Measurements from ENCODE around the gene MAP2. TPM values are rescaled to one million over a fixed set of nuclear protein-coding genes. Genes with fewer than 3 reads are reported as not detected.

MAP2 gene
- total and polyA plus RNA-seq, 2 experiments from 2014 or later, result 2.9 to 4.4 TPM

- TF ChIP-seq REST (IDR thresholded peaks at IDR 0.05; ENCODE audit: unreplicated experiment) (no peak), POLR2AphosphoS5 (IDR thresholded peaks at IDR 0.05; ENCODE audit: low read depth) (no peak), EZH2phosphoT487 (IDR thresholded peaks at IDR 0.05; ENCODE audit: unreplicated experiment) (no peak), ZNF114 (CRISPR knock-in tag; IDR thresholded peaks at IDR 0.05) (no peak), CTCF (conservative IDR thresholded peaks at IDR 0.05; ENCODE audit: low read depth in 2 of 2) (no peak), JUNB (IDR thresholded peaks at IDR 0.05; ENCODE audit: unreplicated experiment) (no peak), STAT1 (IDR thresholded peaks at IDR 0.05; ENCODE audit: unreplicated experiment) (no peak), ETS1 (IDR thresholded peaks at IDR 0.05) (no peak)
Measured at GRCh38 chr2:209395652-209396051, 28.2 kb upstream of the MAP2 start (continued).

- Histone ChIP-seq H3K27me3 (ENCODE audit: insufficient read depth) (no peaks in the 10 kb centered on the region), H3K4me3 (no peak overlapping the region), H3K4me1 (ENCODE audit: insufficient read depth) (no peaks in the 10 kb centered on the region), H3K4me2 (no peak overlapping the region), H3F3A (replicated peaks; ENCODE audit: low read depth) (no peaks in the 10 kb centered on the region), H4K20me1 (replicated peaks; ENCODE audit: insufficient read depth) (no peaks in the 10 kb centered on the region), H3K36me3 (ENCODE audit: insufficient read depth) (no peaks in the 10 kb centered on the region), H3K79me2 (replicated peaks; ENCODE audit: insufficient read depth) (no peaks in the 10 kb centered on the region), H3K27ac (ENCODE audit: low read depth) (no peak overlapping the region), H2AFZ (no peak overlapping the region), H3K9me2 (ENCODE audit: insufficient read depth) (no peaks in the 10 kb centered on the region)
- Mint-ChIP-seq H3K9me3 (no peaks in the 10 kb centered on the region), H3K27me3 (ENCODE audit: insufficient read depth, low read depth, poor library complexity) (no peaks in the 10 kb centered on the region), H3K27ac (no peak overlapping the region), H3K4me3 (no peak overlapping the region), H3K4me1 (no peaks in the 10 kb centered on the region), H3K36me3 (ENCODE audit: low read depth) (no peaks in the 10 kb centered on the region)
- DNase-seq (ENCODE audit: low spot score) (no peak), ATAC-seq (no peak)
- TF ChIP-seq NANOG (IDR thresholded peaks at IDR 0.05; ENCODE audit: borderline replicate concordance), result no peak
- TF ChIP-seq POLR2AphosphoS5 (IDR thresholded peaks at IDR 0.05; ENCODE audit: low read depth), result no peak
- TF ChIP-seq ETS1 (IDR thresholded peaks at IDR 0.05), result no peak
- no peak for TF ChIP-seq STAT1 (IDR thresholded peaks at IDR 0.05; ENCODE audit: unreplicated experiment)
- TF ChIP-seq CREB1 (CRISPR knock-in tag; IDR thresholded peaks at IDR 0.05; ENCODE audit: low read depth), result no peak
- TF ChIP-seq EZH2 (IDR thresholded peaks at IDR 0.05; ENCODE audit: low read depth, unreplicated experiment), result no peak
- TF ChIP-seq JUNB (IDR thresholded peaks at IDR 0.05; ENCODE audit: unreplicated experiment), result no peak
- no peak for TF ChIP-seq ZNF462 (CRISPR knock-in tag; IDR thresholded peaks at IDR 0.05)
Measured at GRCh38 chr2:209398463-209398862, 25.4 kb upstream of the MAP2 start.

All from GM23338 (cell line).